Pericardium fibroblast (primary cell): ENCODE measurements around the gene CCN2. TPM values are rescaled to one million over a fixed set of nuclear protein-coding genes. Genes with fewer than 3 reads are reported as not detected.

ENCODE experiments used
- total RNA-seq: library from RNA; depleted of rRNA; stranded (reverse); fragments of >200 nt; gene quantifications from 2 replicates; pipeline ENCODE4 v1.2.3, GENCODE V29; 2015

Gene CCN2, protein sequence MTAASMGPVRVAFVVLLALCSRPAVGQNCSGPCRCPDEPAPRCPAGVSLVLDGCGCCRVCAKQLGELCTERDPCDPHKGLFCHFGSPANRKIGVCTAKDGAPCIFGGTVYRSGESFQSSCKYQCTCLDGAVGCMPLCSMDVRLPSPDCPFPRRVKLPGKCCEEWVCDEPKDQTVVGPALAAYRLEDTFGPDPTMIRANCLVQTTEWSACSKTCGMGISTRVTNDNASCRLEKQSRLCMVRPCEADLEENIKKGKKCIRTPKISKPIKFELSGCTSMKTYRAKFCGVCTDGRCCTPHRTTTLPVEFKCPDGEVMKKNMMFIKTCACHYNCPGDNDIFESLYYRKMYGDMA
- total RNA-seq: 203 and 665 TPM in 2 replicates

DNA sequence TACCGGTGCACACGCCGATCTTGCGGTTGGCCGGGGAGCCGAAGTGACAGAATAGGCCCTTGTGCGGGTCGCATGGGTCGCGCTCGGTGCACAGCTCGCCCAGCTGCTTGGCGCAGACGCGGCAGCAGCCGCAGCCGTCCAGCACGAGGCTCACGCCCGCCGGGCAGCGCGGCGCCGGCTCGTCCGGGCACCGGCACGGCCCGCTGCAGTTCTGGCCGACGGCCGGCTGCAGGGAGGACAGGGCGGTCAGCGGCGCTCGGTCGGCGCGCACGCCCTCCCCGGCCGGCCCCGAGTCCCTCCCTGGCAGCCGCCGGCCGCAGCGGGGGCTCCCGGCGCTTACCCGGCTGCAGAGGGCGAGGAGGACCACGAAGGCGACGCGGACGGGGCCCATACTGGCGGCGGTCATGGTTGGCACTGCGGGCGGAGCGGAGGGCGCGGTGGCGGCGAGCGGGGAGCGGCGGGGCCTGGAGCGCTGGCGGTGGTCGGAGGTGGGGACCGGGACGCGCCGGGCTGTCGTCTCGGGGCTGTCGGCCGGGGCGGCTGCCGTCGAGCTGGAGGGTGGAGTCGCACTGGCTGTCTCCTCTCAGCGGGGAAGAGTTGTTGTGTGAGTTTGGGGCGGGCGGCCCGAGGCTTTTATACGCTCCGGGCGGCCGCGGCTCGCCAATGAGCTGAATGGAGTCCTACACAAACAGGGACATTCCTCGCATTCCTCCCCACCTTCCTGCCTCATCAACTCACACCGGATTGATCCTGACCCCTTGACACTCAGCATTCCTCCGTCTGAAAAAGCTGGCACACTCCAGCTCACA, at the start of gene CCN2:
CCN2 (minus strand) TSS at position 606 of the 809 bp plus-strand sequence; CDS start at position 406, 200 bp downstream.

Other genes with a start within 250 kb of the CCN2 start
- 0.70 TPM in 1 of 2 replicates, not detected in the other for gene OR2A4, start 250.0 kb downstream of the CCN2 start, total RNA-seq
- gene CTAGE9, start 240.4 kb downstream of the CCN2 start, total RNA-seq: not detected in 2 replicates
- gene ENPP1, start 143.4 kb downstream of the CCN2 start, total RNA-seq: 1.4 and 5.5 TPM in 2 replicates